SK-N-MC (cell line): Measurements from ENCODE around the gene CDH18.

Experiments
- EZH2 ChIP-seq: fragments of 200-600 bp; sonication (generic); IDR thresholded peaks from one replicate; pipeline ENCODE4 v1.6.1; 2017; ENCODE audit warnings: antibody characterized with exemption
- POLR2AphosphoS5 ChIP-seq: IDR thresholded peaks from 2 replicates; pipeline ENCODE4 v1.6.1; 2012; ENCODE audit warnings: mild to moderate bottlenecking, low read depth, low read length, borderline replicate concordance

- no peak for TF ChIP-seq EZH2
- no peak for TF ChIP-seq POLR2AphosphoS5
These were observed 302.5 kb downstream of the CDH18 start for GRCh38 chr5:19685473-19685872.
